ENCODE results near the gene FMNL3.

Gene FMNL3

GRCh38 chr12:49643961-49644619 is 63.1 kb downstream of the FMNL3 start:
- TF ChIP-seq, protein P1, sequence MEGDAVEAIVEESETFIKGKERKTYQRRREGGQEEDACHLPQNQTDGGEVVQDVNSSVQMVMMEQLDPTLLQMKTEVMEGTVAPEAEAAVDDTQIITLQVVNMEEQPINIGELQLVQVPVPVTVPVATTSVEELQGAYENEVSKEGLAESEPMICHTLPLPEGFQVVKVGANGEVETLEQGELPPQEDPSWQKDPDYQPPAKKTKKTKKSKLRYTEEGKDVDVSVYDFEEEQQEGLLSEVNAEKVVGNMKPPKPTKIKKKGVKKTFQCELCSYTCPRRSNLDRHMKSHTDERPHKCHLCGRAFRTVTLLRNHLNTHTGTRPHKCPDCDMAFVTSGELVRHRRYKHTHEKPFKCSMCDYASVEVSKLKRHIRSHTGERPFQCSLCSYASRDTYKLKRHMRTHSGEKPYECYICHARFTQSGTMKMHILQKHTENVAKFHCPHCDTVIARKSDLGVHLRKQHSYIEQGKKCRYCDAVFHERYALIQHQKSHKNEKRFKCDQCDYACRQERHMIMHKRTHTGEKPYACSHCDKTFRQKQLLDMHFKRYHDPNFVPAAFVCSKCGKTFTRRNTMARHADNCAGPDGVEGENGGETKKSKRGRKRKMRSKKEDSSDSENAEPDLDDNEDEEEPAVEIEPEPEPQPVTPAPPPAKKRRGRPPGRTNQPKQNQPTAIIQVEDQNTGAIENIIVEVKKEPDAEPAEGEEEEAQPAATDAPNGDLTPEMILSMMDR (IDR thresholded peaks at IDR 0.05), result no peak

DNA sequence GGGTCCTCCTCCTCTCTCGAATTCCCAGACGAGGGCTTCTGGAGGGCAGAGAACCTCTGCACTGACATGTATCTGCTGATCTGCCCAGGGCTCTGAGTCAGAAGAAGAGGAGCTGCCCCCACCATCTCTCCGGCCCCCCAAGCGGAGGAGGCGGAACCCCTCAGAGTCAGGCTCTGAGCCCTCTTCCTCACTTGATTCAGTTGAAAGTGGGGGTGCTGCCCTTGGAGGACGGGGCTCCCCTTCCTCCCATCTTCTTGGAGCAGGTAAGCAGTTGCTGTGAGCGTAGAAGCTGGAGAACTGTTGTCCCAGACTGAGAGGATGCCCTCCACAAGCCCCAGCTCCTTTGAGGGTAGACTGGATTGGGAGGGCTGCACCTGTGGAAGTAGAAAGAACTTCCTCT is 64.1 kb downstream of the FMNL3 start:
- TF ChIP-seq, protein P1 (IDR thresholded peaks at IDR 0.05), result no peak

- TF ChIP-seq, protein P1 (IDR thresholded peaks at IDR 0.05), result no peak
Measured at GRCh38 chr12:49642370-49642802, 64.8 kb downstream of the FMNL3 start.

DNA sequence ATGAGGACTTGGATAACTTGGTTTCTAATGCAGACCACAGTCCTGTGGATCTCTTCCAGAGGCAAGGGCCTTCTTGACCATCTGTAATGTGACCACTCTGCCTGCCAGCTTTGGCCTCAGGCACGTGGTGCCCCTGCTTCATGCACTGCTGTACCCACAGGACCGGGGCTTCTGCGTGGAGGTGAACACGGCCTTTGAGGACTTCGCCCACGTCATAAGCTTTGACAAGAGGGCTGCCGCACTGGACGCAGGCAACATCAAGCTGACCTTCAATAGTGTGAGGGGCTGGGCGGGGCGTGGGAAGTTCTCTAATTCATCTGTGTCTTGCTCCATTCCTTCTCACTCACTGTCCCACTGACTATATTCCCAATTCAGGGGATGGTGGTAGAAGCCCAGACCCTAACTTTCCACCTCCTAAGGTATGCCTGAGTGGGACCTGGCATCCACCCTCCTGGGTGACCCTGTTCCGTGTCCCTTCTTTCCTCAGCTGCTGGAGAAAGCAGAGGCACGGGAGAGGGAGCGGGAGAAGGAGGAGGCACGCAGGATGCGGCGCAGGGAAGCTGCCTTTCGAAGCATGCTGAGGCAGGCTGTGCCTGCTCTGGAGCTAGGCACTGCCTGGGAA is 65.3 kb downstream of the FMNL3 start:
- TF ChIP-seq, protein P1 (IDR thresholded peaks at IDR 0.05), result no peak

GRCh38 chr12:49636979-49637755 is 70.0 kb downstream of the FMNL3 start:
- TF ChIP-seq, protein P1 (IDR thresholded peaks at IDR 0.05), result peak; percentile 73

GRCh38 chr12:49636574-49636973 is 70.6 kb downstream of the FMNL3 start:
- TF ChIP-seq, protein P1 (IDR thresholded peaks at IDR 0.05), result no peak

- TF ChIP-seq, protein P1 (IDR thresholded peaks at IDR 0.05), result no peak
Measured at GRCh38 chr12:49635656-49636055, 71.5 kb downstream of the FMNL3 start.
